Activated CD4-positive, alpha-beta T cell treated with anti-CD3 and anti-CD28 coated beads, Interleukin-2, amount 50 U/mL, for 4 hours (primary cell): ENCODE data around the gene TF.

Experiments used
- DNase-seq, 2 experiments: peaks; one replicate each; pipeline ENCODE4 v3.0.0-alpha.2; 2020

Gene TF

GRCh38 chr3:133747907-133748639 is 1.9 kb downstream of the TF start:
- DNase-seq = no peak

GRCh38 chr3:133749427-133750258 is 3.5 kb downstream of the TF start:
- no peak for DNase-seq

DNA sequence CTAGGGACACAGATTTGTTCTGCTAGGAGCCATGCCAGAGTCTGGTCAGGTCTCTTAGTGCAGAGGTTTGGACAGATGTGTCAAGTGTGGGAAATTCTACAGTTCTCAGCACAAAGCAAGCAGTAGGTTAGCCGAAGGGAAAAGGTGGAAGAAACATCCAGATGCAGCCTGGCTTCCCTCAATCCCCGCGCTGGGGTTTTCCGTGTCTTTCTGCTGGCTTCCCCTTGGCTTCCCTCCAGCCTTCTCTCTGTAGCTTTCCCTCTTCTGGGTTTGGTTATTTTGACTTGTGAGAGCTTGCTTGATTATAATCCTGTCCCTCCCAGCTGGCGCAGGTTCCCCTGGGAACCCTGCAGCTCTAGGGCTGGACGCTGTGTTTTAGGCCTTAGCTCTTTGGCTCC is 4.1 kb downstream of the TF start:
- no peak for DNase-seq

DNA sequence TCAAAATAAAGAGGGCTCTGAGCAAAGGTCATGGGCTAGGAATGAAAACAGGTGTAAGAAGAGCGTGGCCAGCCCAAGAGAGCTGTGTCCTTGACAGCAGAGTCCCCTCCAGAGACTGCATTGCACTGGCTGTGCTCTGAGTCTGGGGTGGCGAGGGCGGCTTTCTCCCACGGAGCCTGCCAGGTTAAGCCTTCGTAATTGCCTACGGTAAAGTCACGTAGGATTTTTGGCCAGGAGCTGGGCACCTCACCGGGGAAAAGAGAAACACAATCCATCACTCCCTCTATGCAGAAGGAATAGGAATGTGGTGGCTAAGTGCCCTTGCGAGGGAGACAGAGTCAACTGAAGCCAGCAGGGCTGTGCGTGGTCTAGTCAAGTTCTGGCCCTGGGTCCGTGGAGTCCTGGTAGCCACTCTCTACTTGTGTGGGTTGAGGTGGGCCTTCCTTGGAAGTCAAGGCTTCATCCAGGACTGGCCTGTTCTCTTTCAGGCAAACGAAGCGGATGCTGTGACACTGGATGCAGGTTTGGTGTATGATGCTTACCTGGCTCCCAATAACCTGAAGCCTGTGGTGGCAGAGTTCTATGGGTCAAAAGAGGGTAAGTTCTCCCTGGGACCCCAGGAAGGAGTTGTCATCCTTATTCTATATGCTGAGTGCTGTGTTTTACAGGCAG is 7.0 kb downstream of the TF start:
- no peak for DNase-seq

DNA sequence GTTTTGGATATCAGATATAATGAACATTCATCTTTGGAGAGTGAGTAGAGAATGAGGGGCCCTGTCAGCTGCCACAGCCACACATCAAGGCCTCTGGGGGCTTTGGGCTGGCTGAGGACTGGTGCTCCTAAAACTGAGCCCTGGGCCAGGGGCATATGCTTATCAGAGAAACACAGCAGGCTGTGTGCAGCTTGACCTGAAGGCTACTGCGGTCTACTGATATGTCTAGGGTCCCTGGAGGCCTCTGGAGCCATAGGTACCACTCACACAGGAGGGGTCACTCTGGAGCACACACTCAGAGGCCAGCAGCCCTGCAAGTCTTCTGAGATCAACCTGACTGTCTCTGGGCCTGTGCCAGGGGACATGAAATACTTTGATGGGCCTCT is 7.6 kb downstream of the TF start:
- DNase-seq = no peak

- DNase-seq = no peak
Observed at GRCh38 chr3:133754455-133754854, 8.3 kb downstream of the TF start.

GRCh38 chr3:133754973-133755828 is 9.0 kb downstream of the TF start:
- no peak for DNase-seq

GRCh38 chr3:133756716-133757694 is 10.8 kb downstream of the TF start:
- no peak for DNase-seq

DNA sequence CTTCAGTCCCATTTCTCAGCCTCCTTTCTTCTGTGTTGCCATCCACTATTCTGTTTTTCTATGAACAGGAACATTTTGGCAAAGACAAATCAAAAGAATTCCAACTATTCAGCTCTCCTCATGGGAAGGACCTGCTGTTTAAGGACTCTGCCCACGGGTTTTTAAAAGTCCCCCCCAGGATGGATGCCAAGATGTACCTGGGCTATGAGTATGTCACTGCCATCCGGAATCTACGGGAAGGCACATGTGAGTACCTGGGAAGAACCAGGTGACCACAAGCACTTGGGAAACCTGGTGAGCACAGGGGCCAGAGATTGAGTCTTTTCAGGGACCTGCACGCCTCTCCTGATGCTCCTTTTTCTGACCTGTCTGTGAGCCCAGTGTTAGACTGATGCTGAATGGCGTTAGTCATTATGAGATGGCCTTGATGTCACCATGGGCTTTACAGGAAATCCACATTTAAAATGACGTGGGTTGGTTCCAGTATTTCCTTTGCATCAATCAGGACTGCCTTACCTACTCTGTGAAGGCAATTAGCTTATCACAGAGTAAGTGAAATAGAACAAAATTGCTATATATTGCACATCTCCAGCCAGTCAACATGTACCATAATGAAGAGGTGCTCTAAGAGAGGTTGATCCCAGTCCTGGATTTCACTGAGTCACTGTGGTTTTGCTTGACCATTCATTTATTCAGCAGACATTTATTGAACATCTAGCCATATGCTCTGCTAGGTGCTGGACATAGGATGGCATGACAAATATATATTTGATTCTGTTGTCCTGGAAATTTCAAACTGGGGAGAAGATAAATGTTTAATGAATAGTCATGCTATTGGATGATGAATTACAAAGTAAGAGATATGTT is 11.7 kb downstream of the TF start:
- no peak for DNase-seq

- DNase-seq = no peak
Observed at GRCh38 chr3:133758568-133758928, 12.4 kb downstream of the TF start.

DNA sequence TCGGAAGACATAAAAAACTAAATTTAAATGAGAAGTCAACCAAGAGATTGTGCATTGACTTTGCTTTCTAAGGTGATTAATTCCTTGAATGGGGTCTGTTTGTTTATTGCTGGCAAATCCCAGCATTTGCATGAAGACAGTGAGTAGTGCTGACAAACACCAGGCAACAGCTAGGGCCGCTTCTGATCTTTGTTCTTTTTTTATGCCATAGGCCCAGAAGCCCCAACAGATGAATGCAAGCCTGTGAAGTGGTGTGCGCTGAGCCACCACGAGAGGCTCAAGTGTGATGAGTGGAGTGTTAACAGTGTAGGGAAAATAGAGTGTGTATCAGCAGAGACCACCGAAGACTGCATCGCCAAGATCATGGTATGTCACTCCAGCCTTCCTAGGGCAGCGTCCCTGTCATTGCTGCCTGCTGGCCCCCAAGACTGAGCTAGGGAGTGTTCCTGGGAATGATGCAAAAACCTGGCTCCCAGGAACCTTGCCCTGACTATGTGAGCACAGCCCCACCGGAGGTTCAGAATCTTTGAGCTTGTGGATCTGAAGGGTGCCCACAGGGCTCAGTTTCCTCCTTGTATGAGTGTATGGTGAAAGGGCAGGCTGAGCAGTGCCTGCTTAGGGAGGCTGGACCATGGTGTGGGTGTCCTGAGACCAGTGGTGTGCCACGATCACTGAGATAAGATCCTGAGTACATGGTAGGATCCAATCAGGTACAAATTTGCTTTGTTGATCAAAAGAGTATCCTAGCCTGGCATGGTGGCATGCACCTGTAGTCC is 13.0 kb downstream of the TF start:
- no peak for DNase-seq

- no peak for DNase-seq
Observed at GRCh38 chr3:133759740-133760305, 13.6 kb downstream of the TF start.

DNA sequence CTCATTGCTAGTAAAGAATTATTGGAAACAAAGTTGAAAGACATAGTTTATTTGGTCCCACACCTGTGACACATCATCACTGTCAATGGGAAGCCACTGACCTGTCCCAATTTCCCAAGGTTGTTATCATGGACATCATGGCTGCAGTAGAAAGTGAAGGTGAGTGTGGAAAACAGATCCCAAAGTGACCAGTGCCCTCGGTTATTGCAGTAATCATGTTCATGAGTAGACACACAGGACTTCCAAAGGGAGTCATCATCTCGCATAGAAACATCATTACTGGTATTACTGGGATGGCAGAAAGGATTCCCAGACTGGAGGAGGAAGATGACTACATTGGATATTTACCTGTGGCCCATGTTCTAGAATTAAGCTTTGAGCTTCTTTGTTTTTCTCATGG is 14.7 kb downstream of the TF start:
- DNase-seq = no peak

DNA sequence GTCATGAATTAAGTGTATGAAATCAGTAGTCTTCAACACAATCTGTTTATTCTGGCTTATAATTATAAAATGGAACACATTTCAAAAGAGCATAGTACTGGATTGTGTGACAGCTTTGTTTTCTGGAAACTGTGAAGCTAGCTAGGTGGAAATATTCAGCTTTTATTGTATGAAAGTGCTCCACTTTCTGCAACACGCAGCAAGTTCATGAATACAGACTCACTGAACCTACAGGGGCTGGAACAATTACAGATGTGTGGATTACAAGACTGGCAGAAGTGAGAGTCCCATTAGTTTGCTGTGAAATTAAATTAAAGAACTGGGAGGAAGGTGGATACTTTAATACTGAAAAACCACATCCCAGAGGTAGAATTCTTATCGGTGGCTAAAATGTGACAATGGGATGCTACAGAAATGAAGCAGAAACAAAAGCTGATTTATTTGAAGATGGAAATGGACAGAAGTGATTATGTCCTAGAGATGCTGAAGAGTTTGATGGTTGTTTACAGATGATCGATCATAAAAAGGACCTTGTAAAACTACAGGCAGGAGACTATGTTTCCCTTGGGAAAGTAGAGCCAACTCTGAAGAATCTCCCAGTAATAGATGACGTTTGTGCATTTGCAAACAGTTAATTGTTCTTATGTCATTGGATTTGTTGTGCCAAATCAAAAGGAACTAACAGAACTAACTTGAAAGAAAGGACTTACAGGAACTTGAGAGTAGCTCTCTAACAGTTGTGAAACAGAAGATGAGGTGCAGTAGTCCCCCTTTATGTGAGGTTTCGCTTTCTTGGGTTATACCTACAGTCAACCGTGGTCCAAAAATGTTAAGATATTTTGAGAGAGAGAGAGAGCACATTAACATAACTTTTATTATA is 15.7 kb downstream of the TF start:
- DNase-seq = no peak

DNA sequence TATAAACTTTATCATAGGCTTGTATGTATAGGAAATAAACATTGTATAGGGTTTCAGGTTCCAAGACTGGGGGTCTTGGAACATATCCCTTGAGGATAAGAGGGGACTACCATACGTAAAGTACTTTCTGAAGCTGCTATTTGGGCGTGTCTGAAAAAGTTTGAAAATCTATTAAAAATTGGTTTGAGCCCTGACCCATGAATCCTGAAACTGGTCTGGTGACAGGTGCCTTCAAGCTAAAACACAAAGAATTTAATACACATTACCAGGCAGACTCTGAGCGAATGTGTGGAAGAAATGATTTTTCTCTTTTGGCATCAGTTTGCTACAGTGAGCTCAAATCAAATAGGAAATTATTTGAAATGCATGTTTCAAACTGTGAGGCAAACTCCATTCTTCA is 16.3 kb downstream of the TF start:
- no peak for DNase-seq

- no peak for DNase-seq
Observed at GRCh38 chr3:133763797-133764683, 17.8 kb downstream of the TF start.

- no peak for DNase-seq
Observed at GRCh38 chr3:133765256-133765655, 19.1 kb downstream of the TF start.
